Effector memory CD8-positive, alpha-beta T cell (primary cell): ENCODE measurements around the gene SAMD7.

Experiments used
- ATAC-seq: fragments of 150-1000 bp; cut with Tn5 transposase; replicated peaks from 2 replicates; pipeline ENCODE4 v1.10.0; 2021; ENCODE audit warnings: mild to moderate bottlenecking, moderate library complexity
- DNase-seq, 3 experiments: peaks; one replicate each; pipeline ENCODE4 v3.0.0; 2021
- H3K27ac Mint-ChIP-seq, 2 donors: one replicate each; pipeline ENCODE4 v1.8.0; 2022; ENCODE audit warnings: mild to moderate bottlenecking in 2 of 2, mixed read lengths in 2 of 2, moderate library complexity in 2 of 2
- H3K27me3 Mint-ChIP-seq, 2 donors: one replicate each; pipeline ENCODE4 v1.8.0; 2022; ENCODE audit warnings: mixed read lengths in 2 of 2
- H3K36me3 Mint-ChIP-seq: one replicate; pipeline ENCODE4 v1.8.0; 2022; ENCODE audit warnings: mild to moderate bottlenecking, moderate library complexity, mixed read lengths; ENCODE audit not compliant: insufficient read depth
- H3K4me1 Mint-ChIP-seq, 2 donors: one replicate each; pipeline ENCODE4 v1.8.0; 2022; ENCODE audit warnings: low read depth in 2 of 2, mixed read lengths in 2 of 2
- H3K4me3 Mint-ChIP-seq, 2 donors: one replicate each; pipeline ENCODE4 v1.8.0; 2022; ENCODE audit warnings: mild to moderate bottlenecking in 2 of 2, mixed read lengths in 2 of 2, moderate library complexity in 2 of 2
- H3K9me3 Mint-ChIP-seq, 2 donors: one replicate each; pipeline ENCODE4 v1.8.0; 2022; ENCODE audit warnings: mixed read lengths in 2 of 2

Gene SAMD7

GRCh38 chr3:169886671-169887070, 24.7 kb upstream of the SAMD7 start:
- ATAC-seq (no peak), DNase-seq (no peak)
- Mint-ChIP-seq H3K4me3 (no peak overlapping the region), H3K9me3 (no peaks in the 10 kb centered on the region), H3K4me1 (no peaks in the 10 kb centered on the region), H3K36me3 (no peaks in the 10 kb centered on the region), H3K27ac (no peak overlapping the region), H3K27me3 (peaks cover 24 to 28% of the 10 kb centered on the region in 2 donors)

- peaks cover 9 to 10% of the 10 kb centered on the region in 2 donors for H3K27me3 Mint-ChIP-seq
- no peaks in the 10 kb centered on the region for H3K36me3 Mint-ChIP-seq
- no peak for ATAC-seq
- no peaks in the 10 kb centered on the region for H3K9me3 Mint-ChIP-seq
- H3K27ac Mint-ChIP-seq, result no peak overlapping the region
- no peak overlapping the region for H3K4me3 Mint-ChIP-seq
- no peaks in the 10 kb centered on the region for H3K4me1 Mint-ChIP-seq
- no peak for DNase-seq
These were observed 19.5 kb upstream of the SAMD7 start for GRCh38 chr3:169891886-169892285.

- H3K27ac Mint-ChIP-seq, result no peak overlapping the region
- H3K9me3 Mint-ChIP-seq, result no peaks in the 10 kb centered on the region
- no peak for DNase-seq
- ATAC-seq, result no peak
- H3K4me3 Mint-ChIP-seq, result no peak overlapping the region
- peaks cover 5 to 12% of the 10 kb centered on the region in 2 donors for H3K27me3 Mint-ChIP-seq
- no peaks in the 10 kb centered on the region for H3K36me3 Mint-ChIP-seq
- H3K4me1 Mint-ChIP-seq, result no peaks in the 10 kb centered on the region
These were observed 17.3 kb upstream of the SAMD7 start for GRCh38 chr3:169894110-169894509.

GRCh38 chr3:169895072-169895471, 16.3 kb upstream of the SAMD7 start:
- H3K27ac Mint-ChIP-seq, result no peak overlapping the region
- ATAC-seq (no peak), DNase-seq (no peak)
- H3K27me3 Mint-ChIP-seq, result peaks cover 5 to 20% of the 10 kb centered on the region in 2 donors
- H3K9me3 Mint-ChIP-seq, result no peaks in the 10 kb centered on the region
- no peak overlapping the region for H3K4me3 Mint-ChIP-seq
- no peaks in the 10 kb centered on the region for H3K4me1 Mint-ChIP-seq
- no peaks in the 10 kb centered on the region for H3K36me3 Mint-ChIP-seq

DNA sequence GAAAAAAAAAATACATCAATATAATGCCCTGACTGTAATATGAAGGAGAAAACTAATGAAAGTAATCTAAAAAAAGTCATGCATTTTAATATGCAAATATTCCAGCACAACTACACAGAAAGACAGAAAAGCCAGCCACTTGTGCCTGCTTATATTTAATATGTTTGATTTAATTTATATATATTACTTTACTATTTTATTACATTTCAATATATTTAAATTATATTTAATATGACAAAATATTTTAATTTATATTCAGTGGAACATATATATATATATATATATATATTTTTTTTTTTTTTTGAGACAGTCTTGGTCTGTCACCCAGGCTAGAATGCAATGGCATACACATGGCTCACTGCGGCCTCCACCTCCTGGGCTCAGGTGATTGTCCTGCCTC, 14.1 kb upstream of the SAMD7 start:
- H3K36me3 Mint-ChIP-seq, result no peaks in the 10 kb centered on the region
- H3K9me3 Mint-ChIP-seq, result peaks cover 3 to 8% of the 10 kb centered on the region in 2 donors
- H3K4me3 Mint-ChIP-seq, result no peak overlapping the region
- no peaks in the 10 kb centered on the region for H3K4me1 Mint-ChIP-seq
- ATAC-seq (no peak), DNase-seq (no peak)
- H3K27ac Mint-ChIP-seq, result no peak overlapping the region
- peaks cover 0 to 10% of the 10 kb centered on the region in 2 donors for H3K27me3 Mint-ChIP-seq

DNA sequence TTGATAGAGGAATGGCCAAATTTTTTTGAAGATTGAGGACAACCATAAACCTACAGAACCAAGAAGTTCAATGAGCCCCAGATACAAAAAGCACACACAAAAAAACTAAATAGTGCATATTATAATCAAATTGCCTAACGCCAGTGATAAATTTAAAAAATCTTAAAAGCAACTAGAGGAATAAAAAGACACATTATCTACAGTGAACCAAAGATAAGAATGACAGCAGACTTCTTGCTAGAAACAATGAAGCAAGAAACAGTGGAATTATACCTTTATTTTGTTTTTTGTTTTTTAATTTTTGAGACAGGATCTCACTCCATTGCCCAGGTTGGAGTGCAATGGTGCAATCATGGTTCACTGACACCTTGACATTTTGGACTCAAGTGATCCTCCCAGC, 9.9 kb upstream of the SAMD7 start:
- Mint-ChIP-seq H3K9me3 (peaks cover 5 to 8% of the 10 kb centered on the region in 2 donors), H3K4me1 (no peaks in the 10 kb centered on the region), H3K27ac (no peak overlapping the region), H3K36me3 (no peaks in the 10 kb centered on the region), H3K4me3 (no peak overlapping the region), H3K27me3 (peaks cover 16 to 33% of the 10 kb centered on the region in 2 donors)
- DNase-seq (no peak), ATAC-seq (no peak)

DNA sequence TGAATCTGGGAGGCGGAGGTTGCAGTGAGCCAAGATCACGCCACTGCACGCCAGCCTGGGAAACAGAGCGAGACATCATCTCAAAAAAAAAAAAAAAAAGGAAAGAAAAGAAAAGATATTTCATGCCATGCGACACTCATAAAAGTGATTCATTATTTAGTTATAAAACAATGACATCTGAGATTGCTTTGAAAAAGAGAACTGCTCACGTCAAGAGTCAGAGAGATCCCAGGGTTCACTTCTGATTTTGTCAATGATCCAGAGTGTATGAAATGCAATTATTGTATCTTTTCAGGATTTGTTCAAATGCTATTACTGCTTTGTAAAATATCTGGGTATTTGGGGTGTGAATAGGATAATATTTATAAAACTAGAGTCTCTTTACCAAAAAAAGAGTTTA, 6.0 kb upstream of the SAMD7 start:
- Mint-ChIP-seq H3K4me1 (no peaks in the 10 kb centered on the region), H3K4me3 (no peak overlapping the region), H3K36me3 (no peaks in the 10 kb centered on the region), H3K27me3 (peaks cover 16 to 32% of the 10 kb centered on the region in 2 donors), H3K27ac (no peak overlapping the region), H3K9me3 (peaks cover 5 to 7% of the 10 kb centered on the region in 2 donors)
- DNase-seq, result no peak
- ATAC-seq, result no peak

DNA sequence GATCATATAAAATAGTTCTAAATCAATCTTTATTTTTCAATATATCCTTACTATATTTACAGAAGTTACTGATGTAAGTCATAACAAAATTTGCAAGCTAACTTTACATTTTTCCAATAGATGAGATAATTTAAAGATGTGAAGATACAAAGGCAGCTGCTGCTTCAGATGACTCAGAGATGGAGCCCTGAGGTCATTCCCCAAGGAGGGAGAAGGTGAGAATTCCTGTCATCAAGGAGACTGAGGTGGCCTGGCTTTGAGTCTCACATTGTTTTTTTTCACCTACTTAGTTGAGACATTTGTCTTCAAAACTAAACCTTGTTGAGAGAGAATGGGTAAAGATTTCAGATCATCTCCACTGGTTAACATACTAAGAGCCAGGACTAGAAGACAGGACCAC, 3.9 kb upstream of the SAMD7 start:
- no peaks in the 10 kb centered on the region for H3K36me3 Mint-ChIP-seq
- peaks cover 0 to 2% of the 10 kb centered on the region in 2 donors for H3K9me3 Mint-ChIP-seq
- H3K4me3 Mint-ChIP-seq, result no peak overlapping the region
- no peaks in the 10 kb centered on the region for H3K4me1 Mint-ChIP-seq
- no peak for DNase-seq
- ATAC-seq, result no peak
- H3K27me3 Mint-ChIP-seq, result peaks cover 16 to 32% of the 10 kb centered on the region in 2 donors
- H3K27ac Mint-ChIP-seq, result no peak overlapping the region

- Mint-ChIP-seq H3K9me3 (peaks cover 0 to 2% of the 10 kb centered on the region in 2 donors), H3K4me3 (no peak overlapping the region), H3K27ac (no peak overlapping the region), H3K36me3 (no peaks in the 10 kb centered on the region), H3K4me1 (no peaks in the 10 kb centered on the region), H3K27me3 (peaks cover 16 to 32% of the 10 kb centered on the region in 2 donors)
- no peak for ATAC-seq
- no peak for DNase-seq
These were observed 3.4 kb upstream of the SAMD7 start for GRCh38 chr3:169907944-169908343.

- ATAC-seq, result no peak
- Mint-ChIP-seq H3K27ac (no peak overlapping the region), H3K4me1 (no peaks in the 10 kb centered on the region), H3K36me3 (no peaks in the 10 kb centered on the region), H3K27me3 (no peaks in the 10 kb centered on the region), H3K9me3 (no peaks in the 10 kb centered on the region), H3K4me3 (no peak overlapping the region)
- DNase-seq, result no peak
These were observed 2.0 kb downstream of the SAMD7 start for GRCh38 chr3:169913323-169913722.

DNA sequence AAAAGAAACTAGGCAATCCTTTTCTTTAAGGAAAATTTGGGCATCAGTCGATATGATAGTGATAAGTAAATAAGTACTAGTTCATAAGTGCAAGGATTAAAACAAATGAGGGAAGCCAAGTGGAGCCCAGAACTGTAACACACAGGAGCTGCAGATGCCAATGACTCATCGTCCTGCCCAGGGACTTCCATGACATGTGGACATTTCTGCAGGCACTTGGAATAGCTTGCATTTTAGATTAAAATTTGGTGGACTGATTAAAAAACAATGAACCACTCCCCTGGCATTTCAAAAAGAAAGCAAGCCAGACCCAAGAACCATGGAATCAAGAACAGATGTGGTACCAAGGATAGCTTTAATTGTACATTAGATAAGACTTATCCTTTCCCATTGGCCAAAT, 2.9 kb downstream of the SAMD7 start:
- no peak for ATAC-seq
- no peak for DNase-seq
- Mint-ChIP-seq H3K4me3 (no peak overlapping the region), H3K4me1 (no peaks in the 10 kb centered on the region), H3K27ac (no peak overlapping the region), H3K36me3 (no peaks in the 10 kb centered on the region), H3K9me3 (no peaks in the 10 kb centered on the region), H3K27me3 (no peaks in the 10 kb centered on the region)

- no peak overlapping the region for H3K27ac Mint-ChIP-seq
- H3K4me1 Mint-ChIP-seq, result no peaks in the 10 kb centered on the region
- ATAC-seq, result no peak
- no peaks in the 10 kb centered on the region for H3K9me3 Mint-ChIP-seq
- peaks cover 9 to 29% of the 10 kb centered on the region in 2 donors for H3K27me3 Mint-ChIP-seq
- no peak overlapping the region for H3K4me3 Mint-ChIP-seq
- DNase-seq, result no peak
- H3K36me3 Mint-ChIP-seq, result no peaks in the 10 kb centered on the region
These were observed 11.8 kb downstream of the SAMD7 start for GRCh38 chr3:169923189-169923588.

GRCh38 chr3:169923831-169924230, 12.5 kb downstream of the SAMD7 start:
- DNase-seq (no peak), ATAC-seq (no peak)
- H3K4me3 Mint-ChIP-seq, result no peak overlapping the region
- no peak overlapping the region for H3K27ac Mint-ChIP-seq
- H3K27me3 Mint-ChIP-seq, result peaks cover 9 to 29% of the 10 kb centered on the region in 2 donors
- no peaks in the 10 kb centered on the region for H3K9me3 Mint-ChIP-seq
- no peaks in the 10 kb centered on the region for H3K36me3 Mint-ChIP-seq
- no peaks in the 10 kb centered on the region for H3K4me1 Mint-ChIP-seq

- peaks cover 4% of the 10 kb centered on the region for H3K36me3 Mint-ChIP-seq
- peaks cover 35 to 58% of the 10 kb centered on the region in 2 donors for H3K27me3 Mint-ChIP-seq
- H3K4me1 Mint-ChIP-seq, result no peaks in the 10 kb centered on the region
- H3K9me3 Mint-ChIP-seq, result no peaks in the 10 kb centered on the region
- no peak for DNase-seq
- no peak overlapping the region for H3K27ac Mint-ChIP-seq
- ATAC-seq, result no peak
- no peak overlapping the region for H3K4me3 Mint-ChIP-seq
These were observed 18.6 kb downstream of the SAMD7 start for GRCh38 chr3:169929830-169930519.
